NT2/D1 (cell line): ENCODE data around the gene SLC35E1.

Experiments
- SUZ12 ChIP-seq: IDR thresholded peaks from 2 replicates; pipeline ENCODE4 v1.6.1; 2011; ENCODE audit not compliant: insufficient read length, insufficient read depth; ENCODE audit errors: extremely low read depth
- YY1 ChIP-seq: IDR thresholded peaks from 2 replicates; pipeline ENCODE4 v1.6.1; 2011; ENCODE audit not compliant: insufficient read length, insufficient read depth
- ZNF274 ChIP-seq: IDR thresholded peaks from 2 replicates; pipeline ENCODE4 v1.6.1; 2011; ENCODE audit warnings: mild to moderate bottlenecking, low read depth, low read length

- TF ChIP-seq ZNF274 (no peak), YY1 (no peak), SUZ12 (no peak)
Observed at GRCh38 chr19:16603090-16603489, 30.9 kb upstream of the SLC35E1 start.
